K562 (cell line): ENCODE data around the gene TSKS. TPM values are rescaled to one million over a fixed set of nuclear protein-coding genes. Genes with fewer than 3 reads are reported as not detected.

Source experiments
- CREB1 ChIP-seq, 2 experiments: sonication (generic) in 1 of 2; formaldehyde crosslinking in 1 of 2; IDR thresholded peaks; 2 replicates each; pipeline versions ENCODE4 v1.6.1 to v1.8.0; 2012 to 2022; ENCODE audit warnings: inconsistent platforms in 1 of 2, mild to moderate bottlenecking in 1 of 2, missing genetic modification reagents in 1 of 2, moderate library complexity in 1 of 2
- FUS ChIP-seq: fragments of 200-400 bp; formaldehyde crosslinking; optimal IDR thresholded peaks from 2 replicates; pipeline ENCODE3; 2017; ENCODE audit warnings: low read depth, low read length
- GATAD2B ChIP-seq: fragments of 450-650 bp; IDR thresholded peaks from 2 replicates; pipeline ENCODE4 v1.6.1; 2017; ENCODE audit warnings: mild to moderate bottlenecking, borderline replicate concordance
- POLR2G ChIP-seq: fragments of 200-400 bp; formaldehyde crosslinking; IDR thresholded peaks from 2 replicates; pipeline ENCODE4 v1.6.1; 2017; ENCODE audit warnings: low read depth, mild to moderate bottlenecking, antibody characterized with exemption, low read length, moderate library complexity
- RB1 ChIP-seq: fragments of 450-650 bp; IDR thresholded peaks from 2 replicates; pipeline ENCODE4 v1.6.1; 2017; ENCODE audit warnings: low read depth, mild to moderate bottlenecking
- U2AF1 ChIP-seq: fragments of 200-400 bp; formaldehyde crosslinking; optimal IDR thresholded peaks from 2 replicates; pipeline ENCODE3; 2017; ENCODE audit warnings: mild to moderate bottlenecking, low read depth, low read length, moderate library complexity
- ZNF197 ChIP-seq: fragments of 200-800 bp; sonication (Bioruptor generic); IDR thresholded peaks from 2 replicates; pipeline ENCODE4 v1.6.1; 2016; ENCODE audit warnings: low read depth, missing genetic modification characterization, missing compliant biosample characterization
- polyA plus RNA-seq, 8 experiments: library from polyadenylated mRNA; depleted of rRNA in 4 of 8; stranded (reverse) in 5 of 8; unstranded in 3 of 8; fragments of >200 nt; fragmentation: Nextera tagmentation in 2 of 8; fragmentation: Illumina TruSeq in 1 of 8; extraction: Ambion mirVana in 2 of 8; extraction: Trizol in 1 of 8; gene quantifications; 2 replicates each; pipeline versions ENCODE4 v1.2.1 to v1.2.3, GENCODE V29; 2011 to 2014; ENCODE audit warnings: inconsistent platforms in 1 of 8, missing spikeins in 1 of 8
- total RNA-seq, 7 experiments: library from RNA; depleted of rRNA in 6 of 7; stranded (reverse); fragments of >200 nt in 6 of 7; fragmentation: Illumina TruSeq in 2 of 7; extraction: Trizol in 2 of 7; gene quantifications; 2 replicates each; pipeline versions ENCODE4 v1.2.1 to v1.2.3, GENCODE V29; 2011 to 2021; ENCODE audit warnings: low replicate concordance in 1 of 7
- TF ChIP-seq, protein P1 (sequence below): fragments of 250-450 bp; sonication (Bioruptor Pico); IDR thresholded peaks from 2 replicates; pipeline ENCODE4 v1.4.0; 2020; ENCODE audit warnings: mild to moderate bottlenecking, moderate library complexity
- TF ChIP-seq, protein P2 (sequence below): fragments of 450-650 bp; IDR thresholded peaks from 2 replicates; pipeline ENCODE4 v1.6.1; 2016; ENCODE audit warnings: mild to moderate bottlenecking, moderate library complexity
- TF ChIP-seq, protein P3 (sequence below): fragments of 200-800 bp; sonication (Bioruptor generic); IDR thresholded peaks from 2 replicates; pipeline ENCODE4 v1.6.1; 2017; ENCODE audit warnings: missing genetic modification characterization, missing compliant biosample characterization

The TSKS gene
- total and polyA plus RNA-seq, 9 of the 15 experiments (the other 6 are each of a cell fraction or from before 2014, with no cell fraction given), result 0.14 to 4.5 (median 0.80) TPM

DNA sequence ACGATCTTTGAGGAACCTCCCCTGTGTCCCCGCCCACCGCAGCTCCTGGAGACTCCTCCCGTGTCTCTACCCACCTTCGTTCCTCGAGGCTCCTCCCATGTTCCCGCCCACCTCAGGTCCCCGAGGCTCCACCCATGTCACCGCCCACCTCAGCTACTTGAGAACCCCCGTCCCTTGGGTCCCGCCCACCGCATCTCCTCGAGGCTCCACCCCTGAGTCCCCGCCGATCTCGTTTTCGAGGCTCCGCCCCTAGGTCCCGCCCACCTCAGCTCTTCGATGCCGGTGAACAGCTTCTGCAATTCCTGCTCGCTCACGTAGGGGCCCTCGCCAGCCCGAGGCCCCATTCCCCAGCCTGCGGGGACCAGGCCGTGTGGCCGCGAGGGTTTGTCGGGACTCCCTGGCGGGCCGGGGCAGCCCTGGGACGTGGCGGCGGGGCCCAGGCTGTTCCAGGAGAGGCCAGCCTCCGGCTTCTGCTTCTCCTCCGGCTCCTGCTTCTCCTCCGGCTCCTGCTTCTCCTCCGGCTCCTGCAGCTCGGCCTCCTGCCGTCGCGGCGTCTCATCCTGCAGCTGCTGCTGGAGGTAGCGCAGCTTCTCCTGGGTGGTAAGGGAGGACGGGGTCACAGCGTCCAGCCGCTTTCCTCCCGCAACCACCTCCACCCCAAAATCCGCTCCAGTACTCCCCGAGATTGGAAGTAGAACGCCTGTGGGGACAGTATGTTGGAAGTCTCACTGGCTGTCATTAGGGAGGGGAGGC is 16.7 kb downstream of the TSKS start (continued):
- TF ChIP-seq, protein P1, sequence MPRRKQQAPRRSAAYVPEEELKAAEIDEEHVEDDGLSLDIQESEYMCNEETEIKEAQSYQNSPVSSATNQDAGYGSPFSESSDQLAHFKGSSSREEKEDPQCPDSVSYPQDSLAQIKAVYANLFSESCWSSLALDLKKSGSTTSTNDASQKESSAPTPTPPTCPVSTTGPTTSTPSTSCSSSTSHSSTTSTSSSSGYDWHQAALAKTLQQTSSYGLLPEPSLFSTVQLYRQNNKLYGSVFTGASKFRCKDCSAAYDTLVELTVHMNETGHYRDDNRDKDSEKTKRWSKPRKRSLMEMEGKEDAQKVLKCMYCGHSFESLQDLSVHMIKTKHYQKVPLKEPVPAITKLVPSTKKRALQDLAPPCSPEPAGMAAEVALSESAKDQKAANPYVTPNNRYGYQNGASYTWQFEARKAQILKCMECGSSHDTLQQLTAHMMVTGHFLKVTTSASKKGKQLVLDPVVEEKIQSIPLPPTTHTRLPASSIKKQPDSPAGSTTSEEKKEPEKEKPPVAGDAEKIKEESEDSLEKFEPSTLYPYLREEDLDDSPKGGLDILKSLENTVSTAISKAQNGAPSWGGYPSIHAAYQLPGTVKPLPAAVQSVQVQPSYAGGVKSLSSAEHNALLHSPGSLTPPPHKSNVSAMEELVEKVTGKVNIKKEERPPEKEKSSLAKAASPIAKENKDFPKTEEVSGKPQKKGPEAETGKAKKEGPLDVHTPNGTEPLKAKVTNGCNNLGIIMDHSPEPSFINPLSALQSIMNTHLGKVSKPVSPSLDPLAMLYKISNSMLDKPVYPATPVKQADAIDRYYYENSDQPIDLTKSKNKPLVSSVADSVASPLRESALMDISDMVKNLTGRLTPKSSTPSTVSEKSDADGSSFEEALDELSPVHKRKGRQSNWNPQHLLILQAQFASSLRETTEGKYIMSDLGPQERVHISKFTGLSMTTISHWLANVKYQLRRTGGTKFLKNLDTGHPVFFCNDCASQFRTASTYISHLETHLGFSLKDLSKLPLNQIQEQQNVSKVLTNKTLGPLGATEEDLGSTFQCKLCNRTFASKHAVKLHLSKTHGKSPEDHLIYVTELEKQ (CRISPR knock-in tag), result no peak
- TF ChIP-seq RB1 (peak; percentile 51; the same call in 1 of the 2 replicates), GATAD2B (no peak), U2AF1 (no peak), ZNF197 (CRISPR knock-in tag) (no peak), FUS (no peak), POLR2G (peak; percentile 94), CREB1 (IDR thresholded peaks at IDR 0.05) (no peak), CREB1 (CRISPR knock-in tag; IDR thresholded peaks at IDR 0.05) (peak; percentile 54; the same call in 1 of the 2 replicates)
- TF ChIP-seq, protein P2, sequence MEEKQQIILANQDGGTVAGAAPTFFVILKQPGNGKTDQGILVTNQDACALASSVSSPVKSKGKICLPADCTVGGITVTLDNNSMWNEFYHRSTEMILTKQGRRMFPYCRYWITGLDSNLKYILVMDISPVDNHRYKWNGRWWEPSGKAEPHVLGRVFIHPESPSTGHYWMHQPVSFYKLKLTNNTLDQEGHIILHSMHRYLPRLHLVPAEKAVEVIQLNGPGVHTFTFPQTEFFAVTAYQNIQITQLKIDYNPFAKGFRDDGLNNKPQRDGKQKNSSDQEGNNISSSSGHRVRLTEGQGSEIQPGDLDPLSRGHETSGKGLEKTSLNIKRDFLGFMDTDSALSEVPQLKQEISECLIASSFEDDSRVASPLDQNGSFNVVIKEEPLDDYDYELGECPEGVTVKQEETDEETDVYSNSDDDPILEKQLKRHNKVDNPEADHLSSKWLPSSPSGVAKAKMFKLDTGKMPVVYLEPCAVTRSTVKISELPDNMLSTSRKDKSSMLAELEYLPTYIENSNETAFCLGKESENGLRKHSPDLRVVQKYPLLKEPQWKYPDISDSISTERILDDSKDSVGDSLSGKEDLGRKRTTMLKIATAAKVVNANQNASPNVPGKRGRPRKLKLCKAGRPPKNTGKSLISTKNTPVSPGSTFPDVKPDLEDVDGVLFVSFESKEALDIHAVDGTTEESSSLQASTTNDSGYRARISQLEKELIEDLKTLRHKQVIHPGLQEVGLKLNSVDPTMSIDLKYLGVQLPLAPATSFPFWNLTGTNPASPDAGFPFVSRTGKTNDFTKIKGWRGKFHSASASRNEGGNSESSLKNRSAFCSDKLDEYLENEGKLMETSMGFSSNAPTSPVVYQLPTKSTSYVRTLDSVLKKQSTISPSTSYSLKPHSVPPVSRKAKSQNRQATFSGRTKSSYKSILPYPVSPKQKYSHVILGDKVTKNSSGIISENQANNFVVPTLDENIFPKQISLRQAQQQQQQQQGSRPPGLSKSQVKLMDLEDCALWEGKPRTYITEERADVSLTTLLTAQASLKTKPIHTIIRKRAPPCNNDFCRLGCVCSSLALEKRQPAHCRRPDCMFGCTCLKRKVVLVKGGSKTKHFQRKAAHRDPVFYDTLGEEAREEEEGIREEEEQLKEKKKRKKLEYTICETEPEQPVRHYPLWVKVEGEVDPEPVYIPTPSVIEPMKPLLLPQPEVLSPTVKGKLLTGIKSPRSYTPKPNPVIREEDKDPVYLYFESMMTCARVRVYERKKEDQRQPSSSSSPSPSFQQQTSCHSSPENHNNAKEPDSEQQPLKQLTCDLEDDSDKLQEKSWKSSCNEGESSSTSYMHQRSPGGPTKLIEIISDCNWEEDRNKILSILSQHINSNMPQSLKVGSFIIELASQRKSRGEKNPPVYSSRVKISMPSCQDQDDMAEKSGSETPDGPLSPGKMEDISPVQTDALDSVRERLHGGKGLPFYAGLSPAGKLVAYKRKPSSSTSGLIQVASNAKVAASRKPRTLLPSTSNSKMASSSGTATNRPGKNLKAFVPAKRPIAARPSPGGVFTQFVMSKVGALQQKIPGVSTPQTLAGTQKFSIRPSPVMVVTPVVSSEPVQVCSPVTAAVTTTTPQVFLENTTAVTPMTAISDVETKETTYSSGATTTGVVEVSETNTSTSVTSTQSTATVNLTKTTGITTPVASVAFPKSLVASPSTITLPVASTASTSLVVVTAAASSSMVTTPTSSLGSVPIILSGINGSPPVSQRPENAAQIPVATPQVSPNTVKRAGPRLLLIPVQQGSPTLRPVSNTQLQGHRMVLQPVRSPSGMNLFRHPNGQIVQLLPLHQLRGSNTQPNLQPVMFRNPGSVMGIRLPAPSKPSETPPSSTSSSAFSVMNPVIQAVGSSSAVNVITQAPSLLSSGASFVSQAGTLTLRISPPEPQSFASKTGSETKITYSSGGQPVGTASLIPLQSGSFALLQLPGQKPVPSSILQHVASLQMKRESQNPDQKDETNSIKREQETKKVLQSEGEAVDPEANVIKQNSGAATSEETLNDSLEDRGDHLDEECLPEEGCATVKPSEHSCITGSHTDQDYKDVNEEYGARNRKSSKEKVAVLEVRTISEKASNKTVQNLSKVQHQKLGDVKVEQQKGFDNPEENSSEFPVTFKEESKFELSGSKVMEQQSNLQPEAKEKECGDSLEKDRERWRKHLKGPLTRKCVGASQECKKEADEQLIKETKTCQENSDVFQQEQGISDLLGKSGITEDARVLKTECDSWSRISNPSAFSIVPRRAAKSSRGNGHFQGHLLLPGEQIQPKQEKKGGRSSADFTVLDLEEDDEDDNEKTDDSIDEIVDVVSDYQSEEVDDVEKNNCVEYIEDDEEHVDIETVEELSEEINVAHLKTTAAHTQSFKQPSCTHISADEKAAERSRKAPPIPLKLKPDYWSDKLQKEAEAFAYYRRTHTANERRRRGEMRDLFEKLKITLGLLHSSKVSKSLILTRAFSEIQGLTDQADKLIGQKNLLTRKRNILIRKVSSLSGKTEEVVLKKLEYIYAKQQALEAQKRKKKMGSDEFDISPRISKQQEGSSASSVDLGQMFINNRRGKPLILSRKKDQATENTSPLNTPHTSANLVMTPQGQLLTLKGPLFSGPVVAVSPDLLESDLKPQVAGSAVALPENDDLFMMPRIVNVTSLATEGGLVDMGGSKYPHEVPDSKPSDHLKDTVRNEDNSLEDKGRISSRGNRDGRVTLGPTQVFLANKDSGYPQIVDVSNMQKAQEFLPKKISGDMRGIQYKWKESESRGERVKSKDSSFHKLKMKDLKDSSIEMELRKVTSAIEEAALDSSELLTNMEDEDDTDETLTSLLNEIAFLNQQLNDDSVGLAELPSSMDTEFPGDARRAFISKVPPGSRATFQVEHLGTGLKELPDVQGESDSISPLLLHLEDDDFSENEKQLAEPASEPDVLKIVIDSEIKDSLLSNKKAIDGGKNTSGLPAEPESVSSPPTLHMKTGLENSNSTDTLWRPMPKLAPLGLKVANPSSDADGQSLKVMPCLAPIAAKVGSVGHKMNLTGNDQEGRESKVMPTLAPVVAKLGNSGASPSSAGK, result peak; percentile 98
- TF ChIP-seq, protein P3, sequence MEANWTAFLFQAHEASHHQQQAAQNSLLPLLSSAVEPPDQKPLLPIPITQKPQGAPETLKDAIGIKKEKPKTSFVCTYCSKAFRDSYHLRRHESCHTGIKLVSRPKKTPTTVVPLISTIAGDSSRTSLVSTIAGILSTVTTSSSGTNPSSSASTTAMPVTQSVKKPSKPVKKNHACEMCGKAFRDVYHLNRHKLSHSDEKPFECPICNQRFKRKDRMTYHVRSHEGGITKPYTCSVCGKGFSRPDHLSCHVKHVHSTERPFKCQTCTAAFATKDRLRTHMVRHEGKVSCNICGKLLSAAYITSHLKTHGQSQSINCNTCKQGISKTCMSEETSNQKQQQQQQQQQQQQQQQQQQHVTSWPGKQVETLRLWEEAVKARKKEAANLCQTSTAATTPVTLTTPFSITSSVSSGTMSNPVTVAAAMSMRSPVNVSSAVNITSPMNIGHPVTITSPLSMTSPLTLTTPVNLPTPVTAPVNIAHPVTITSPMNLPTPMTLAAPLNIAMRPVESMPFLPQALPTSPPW (CRISPR knock-in tag), result 0 out of 2 replicates have a peak, but pooled peaks have one; percentile 16
